Chondrocyte (in vitro differentiated cells): Measurements from ENCODE around the gene ELFN2. TPM values are rescaled to one million over a fixed set of nuclear protein-coding genes. Genes with fewer than 3 reads are reported as not detected.

ENCODE experiments used
- DNase-seq: peaks from one replicate; pipeline ENCODE4 v3.0.0; 2021; ENCODE audit warnings: mixed read lengths, low spot score
- H3K27ac Mint-ChIP-seq: one replicate; pipeline ENCODE4 v1.8.0; 2021; ENCODE audit warnings: mild to moderate bottlenecking, moderate library complexity, mixed read lengths; ENCODE audit not compliant: unreplicated experiment
- H3K27me3 Mint-ChIP-seq: 2 replicates; pipeline ENCODE4 v1.8.0; 2021; ENCODE audit warnings: low read depth, mixed read lengths
- H3K36me3 Mint-ChIP-seq: 2 replicates; pipeline ENCODE4 v1.8.0; 2021; ENCODE audit warnings: low read depth, mixed read lengths
- H3K4me1 Mint-ChIP-seq: 2 replicates; pipeline ENCODE4 v1.8.0; 2021; ENCODE audit warnings: low read depth, mild to moderate bottlenecking, mixed read lengths
- H3K4me3 Mint-ChIP-seq: one replicate; pipeline ENCODE4 v1.8.0; 2021; ENCODE audit warnings: mild to moderate bottlenecking, moderate library complexity, mixed read lengths; ENCODE audit not compliant: unreplicated experiment
- H3K9me3 Mint-ChIP-seq: 2 replicates; pipeline ENCODE4 v1.8.0; 2021; ENCODE audit warnings: low read depth, mixed read lengths
- total RNA-seq: library from RNA; stranded (reverse); gene quantifications from 3 replicates; pipeline ENCODE4 v1.2.1, GENCODE V29; 2021
- TF ChIP-seq, protein P1 (sequence below): fragments of 200-600 bp; sonication (generic); IDR thresholded peaks from 2 replicates; pipeline ENCODE4 v1.5.0; 2021; ENCODE audit warnings: antibody characterized with exemption, mild to moderate bottlenecking, moderate library complexity

ELFN2 gene
- total RNA-seq, 1 donor from 2014 or later, result 0.65 TPM

DNA sequence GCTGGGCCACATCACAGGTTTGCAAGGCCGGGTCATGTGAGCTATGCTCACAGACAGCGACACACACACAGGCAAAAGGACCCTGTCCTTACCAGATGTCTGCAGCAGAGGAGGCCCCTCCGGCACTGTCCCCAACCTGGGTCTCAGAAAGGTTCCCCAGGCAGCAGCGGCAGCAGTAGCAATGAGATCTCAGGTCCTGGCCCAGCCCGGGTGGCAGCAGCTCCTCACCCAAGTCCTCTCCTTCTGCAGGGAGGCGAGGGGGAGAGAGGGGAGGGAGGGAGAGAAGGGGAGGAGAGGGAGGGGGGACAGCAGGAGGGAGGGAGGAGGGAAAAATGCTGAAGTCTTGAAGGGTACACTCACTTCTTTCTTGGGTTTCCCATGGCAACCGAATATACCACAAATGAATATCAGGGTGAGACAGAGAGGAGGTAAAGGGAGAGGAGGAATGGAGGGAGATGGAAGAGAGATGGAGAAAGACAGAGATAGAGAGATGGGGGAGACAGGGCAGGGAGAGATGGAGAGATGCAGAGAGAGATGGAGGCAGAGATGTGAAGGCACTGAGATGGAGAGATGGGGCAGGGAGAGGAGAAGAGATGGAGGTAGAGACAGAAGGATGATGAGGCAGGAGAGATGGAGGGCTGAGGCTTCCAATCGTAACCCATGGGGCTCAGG is 9.5 kb downstream of the ELFN2 start:
- Mint-ChIP-seq H3K4me3 (no peak overlapping the region), H3K27ac (no peak overlapping the region), H3K36me3 (no peaks in the 10 kb centered on the region), H3K9me3 (no peaks in the 10 kb centered on the region), H3K27me3 (peaks cover 30% of the 10 kb centered on the region), H3K4me1 (peaks cover 11% of the 10 kb centered on the region)
- no peak for DNase-seq
- TF ChIP-seq, protein P1, sequence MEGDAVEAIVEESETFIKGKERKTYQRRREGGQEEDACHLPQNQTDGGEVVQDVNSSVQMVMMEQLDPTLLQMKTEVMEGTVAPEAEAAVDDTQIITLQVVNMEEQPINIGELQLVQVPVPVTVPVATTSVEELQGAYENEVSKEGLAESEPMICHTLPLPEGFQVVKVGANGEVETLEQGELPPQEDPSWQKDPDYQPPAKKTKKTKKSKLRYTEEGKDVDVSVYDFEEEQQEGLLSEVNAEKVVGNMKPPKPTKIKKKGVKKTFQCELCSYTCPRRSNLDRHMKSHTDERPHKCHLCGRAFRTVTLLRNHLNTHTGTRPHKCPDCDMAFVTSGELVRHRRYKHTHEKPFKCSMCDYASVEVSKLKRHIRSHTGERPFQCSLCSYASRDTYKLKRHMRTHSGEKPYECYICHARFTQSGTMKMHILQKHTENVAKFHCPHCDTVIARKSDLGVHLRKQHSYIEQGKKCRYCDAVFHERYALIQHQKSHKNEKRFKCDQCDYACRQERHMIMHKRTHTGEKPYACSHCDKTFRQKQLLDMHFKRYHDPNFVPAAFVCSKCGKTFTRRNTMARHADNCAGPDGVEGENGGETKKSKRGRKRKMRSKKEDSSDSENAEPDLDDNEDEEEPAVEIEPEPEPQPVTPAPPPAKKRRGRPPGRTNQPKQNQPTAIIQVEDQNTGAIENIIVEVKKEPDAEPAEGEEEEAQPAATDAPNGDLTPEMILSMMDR, result no peak

DNA sequence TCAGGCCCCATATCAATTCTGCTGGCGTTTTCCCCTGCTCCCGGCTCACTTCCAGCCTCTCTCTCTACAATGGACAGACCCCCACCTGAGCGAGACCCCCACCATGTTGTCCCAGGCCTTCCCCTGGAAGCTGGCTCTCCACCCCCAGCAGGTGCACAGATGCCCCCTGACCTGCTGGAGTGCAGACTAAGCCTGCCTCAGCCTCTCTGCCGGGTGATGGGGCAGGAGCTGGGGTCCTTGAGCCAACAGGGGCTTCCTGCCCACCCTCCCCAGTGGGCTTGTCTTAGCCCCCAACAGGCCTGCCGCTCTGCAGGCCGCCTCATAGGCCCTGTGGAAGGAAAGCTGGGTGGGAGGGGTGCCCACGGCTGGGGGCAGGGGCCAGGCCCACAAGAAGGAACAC is 10.0 kb downstream of the ELFN2 start:
- peaks cover 30% of the 10 kb centered on the region for H3K27me3 Mint-ChIP-seq
- H3K4me3 Mint-ChIP-seq, result no peak overlapping the region
- H3K36me3 Mint-ChIP-seq, result no peaks in the 10 kb centered on the region
- DNase-seq, result no peak
- no peaks in the 10 kb centered on the region for H3K9me3 Mint-ChIP-seq
- H3K4me1 Mint-ChIP-seq, result peaks cover 11% of the 10 kb centered on the region
- TF ChIP-seq, protein P1, result no peak
- H3K27ac Mint-ChIP-seq, result no peak overlapping the region

DNA sequence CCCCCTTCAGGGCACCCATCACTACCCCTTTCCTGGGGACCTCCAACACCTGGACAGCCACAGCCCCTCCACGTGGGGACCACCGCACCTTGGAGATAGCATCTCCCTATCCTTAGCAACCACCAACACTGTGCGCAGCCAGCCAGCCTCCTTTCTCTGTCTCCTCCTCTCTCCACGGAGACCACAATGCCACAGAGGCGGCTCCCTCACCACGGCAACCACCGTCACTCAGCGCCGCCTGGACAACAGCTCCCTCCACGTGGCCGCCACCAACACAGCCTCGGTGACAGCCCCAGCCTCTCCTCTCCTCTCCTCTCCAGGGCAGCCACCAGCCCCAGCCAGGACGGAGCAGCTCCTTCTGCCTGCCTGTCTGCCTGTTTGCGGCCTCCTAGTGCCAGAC is 10.5 kb downstream of the ELFN2 start:
- Mint-ChIP-seq H3K27ac (no peak overlapping the region), H3K4me3 (no peak overlapping the region), H3K4me1 (peaks cover 11% of the 10 kb centered on the region), H3K9me3 (no peaks in the 10 kb centered on the region), H3K36me3 (no peaks in the 10 kb centered on the region), H3K27me3 (peaks cover 28% of the 10 kb centered on the region)
- DNase-seq, result peak; percentile 86
- TF ChIP-seq, protein P1, result no peak

- Mint-ChIP-seq H3K36me3 (no peaks in the 10 kb centered on the region), H3K4me3 (no peak overlapping the region), H3K27ac (no peak overlapping the region), H3K27me3 (peaks cover 28% of the 10 kb centered on the region), H3K4me1 (peaks cover 11% of the 10 kb centered on the region), H3K9me3 (no peaks in the 10 kb centered on the region)
- DNase-seq, result no peak
- TF ChIP-seq, protein P1, result no peak
These were observed 10.9 kb downstream of the ELFN2 start for GRCh38 chr22:37416389-37416788.

GRCh38 chr22:37415210-37415609 is 12.1 kb downstream of the ELFN2 start:
- TF ChIP-seq, protein P1, result no peak
- H3K27ac Mint-ChIP-seq, result no peak overlapping the region
- peaks cover 5% of the 10 kb centered on the region for H3K4me1 Mint-ChIP-seq

More at GRCh38 chr22:37415210-37415609, 12.1 kb downstream of the ELFN2 start:
- peak; percentile 83 for DNase-seq
- Mint-ChIP-seq H3K9me3 (no peaks in the 10 kb centered on the region), H3K4me3 (no peak overlapping the region), H3K27me3 (peaks cover 21% of the 10 kb centered on the region), H3K36me3 (no peaks in the 10 kb centered on the region)
